ENCODE data around the gene IPO13.
A peak's percentile ranks its signal among the peaks of the same experiment; 100 is the strongest.

IPO13 gene

GRCh38 chr1:43963890-43964289, 17.1 kb downstream of the IPO13 start:
- DNase-seq (ENCODE audit: low read depth, low spot score) = no peak
- TF ChIP-seq CTCF (IDR thresholded peaks at IDR 0.05; ENCODE audit: low read depth, low read length) = no peak
- in situ Hi-C loops (cut with HindIII; ENCODE audit: low sequenced_read_pairs) = no loop called here
- no peak overlapping the region for H3K4me3 ChIP-seq (ENCODE audit: low read depth, low read length)

- in situ Hi-C loops (cut with HindIII; ENCODE audit: low sequenced_read_pairs) = no loop called here
- DNase-seq (ENCODE audit: low read depth, low spot score) = no peak
These were observed 18.6 kb downstream of the IPO13 start for GRCh38 chr1:43965316-43965715.

GRCh38 chr1:43968348-43968948, 21.7 kb downstream of the IPO13 start:
- no peak overlapping the region for H3K4me3 ChIP-seq (ENCODE audit: low read depth, low read length)
- no peak for TF ChIP-seq CTCF (IDR thresholded peaks at IDR 0.05; ENCODE audit: low read depth, low read length)
- in situ Hi-C loops (cut with HindIII; ENCODE audit: low sequenced_read_pairs) = no loop called here
- DNase-seq (ENCODE audit: low read depth, low spot score) = no peak

More at GRCh38 chr1:43965316-43965715, 18.6 kb downstream of the IPO13 start:
- H3K4me3 ChIP-seq (ENCODE audit: low read depth, low read length) = no peak overlapping the region
- TF ChIP-seq CTCF (IDR thresholded peaks at IDR 0.05; ENCODE audit: low read depth, low read length) = no peak

- H3K4me3 ChIP-seq (ENCODE audit: low read depth, low read length) = no peak overlapping the region
- no peak for TF ChIP-seq CTCF (IDR thresholded peaks at IDR 0.05; ENCODE audit: low read depth, low read length)
- no peak for DNase-seq (ENCODE audit: low read depth, low spot score)
- in situ Hi-C loops (cut with HindIII; ENCODE audit: low sequenced_read_pairs) = no loop called here
These were observed 22.6 kb downstream of the IPO13 start for GRCh38 chr1:43969416-43969745.

- in situ Hi-C loops (cut with HindIII; ENCODE audit: low sequenced_read_pairs) = no loop called here
- H3K4me3 ChIP-seq (ENCODE audit: low read depth, low read length) = peak within 1 kb of the TSS; percentile 85
- TF ChIP-seq CTCF (IDR thresholded peaks at IDR 0.05; ENCODE audit: low read depth, low read length) = no peak
- peak; percentile 98 for DNase-seq (ENCODE audit: low read depth, low spot score)
These were observed 23.2 kb downstream of the IPO13 start, which contains the start of gene DPH2 for GRCh38 chr1:43969746-43970466. Gene DPH2, plus strand, starts transcription at chr1:43970010. Its CDS starts 166 bp downstream, at chr1:43970176.

GRCh38 chr1:43970502-43970901, 23.8 kb downstream of the IPO13 start:
- in situ Hi-C loops (cut with HindIII; ENCODE audit: low sequenced_read_pairs) = no loop called here
- TF ChIP-seq CTCF (IDR thresholded peaks at IDR 0.05; ENCODE audit: low read depth, low read length) = no peak
- H3K4me3 ChIP-seq (ENCODE audit: low read depth, low read length) = peak overlapping the region; percentile 85
- no peak for DNase-seq (ENCODE audit: low read depth, low spot score)
